Lower leg skin (tissue), 3 donors: ENCODE measurements around the gene DOK7.

Experiments used
- CTCF ChIP-seq, 3 donors: fragments of 450-650 bp; IDR thresholded peaks; one replicate each; pipeline ENCODE4 v1.5.1; 2016; ENCODE audit warnings: antibody characterized with exemption in 3 of 3, mild to moderate bottlenecking in 3 of 3, moderate library complexity in 2 of 3
- POLR2A ChIP-seq, 2 donors: fragments of 450-650 bp; IDR thresholded peaks; one replicate each; pipeline ENCODE4 v1.6.1; 2016 to 2017; ENCODE audit warnings: antibody characterized with exemption in 2 of 2, mild to moderate bottlenecking in 1 of 2, moderate library complexity in 1 of 2

- TF ChIP-seq CTCF (IDR thresholded peaks at IDR 0.05) (no peak), POLR2A (IDR thresholded peaks at IDR 0.05) (no peak)
Measured at GRCh38 chr4:3489451-3489962, 26.4 kb downstream of the DOK7 start.
